GM18519 (cell line): ENCODE measurements around the gene TPM2.

Experiments
- ATAC-seq: cut with Tn5 transposase; IDR thresholded peaks from one replicate; pipeline ENCODE4 v1.9.1; 2021; ENCODE audit warnings: mild to moderate bottlenecking, moderate library complexity; ENCODE audit not compliant: unreplicated experiment, low FRiP score

The TPM2 gene

DNA sequence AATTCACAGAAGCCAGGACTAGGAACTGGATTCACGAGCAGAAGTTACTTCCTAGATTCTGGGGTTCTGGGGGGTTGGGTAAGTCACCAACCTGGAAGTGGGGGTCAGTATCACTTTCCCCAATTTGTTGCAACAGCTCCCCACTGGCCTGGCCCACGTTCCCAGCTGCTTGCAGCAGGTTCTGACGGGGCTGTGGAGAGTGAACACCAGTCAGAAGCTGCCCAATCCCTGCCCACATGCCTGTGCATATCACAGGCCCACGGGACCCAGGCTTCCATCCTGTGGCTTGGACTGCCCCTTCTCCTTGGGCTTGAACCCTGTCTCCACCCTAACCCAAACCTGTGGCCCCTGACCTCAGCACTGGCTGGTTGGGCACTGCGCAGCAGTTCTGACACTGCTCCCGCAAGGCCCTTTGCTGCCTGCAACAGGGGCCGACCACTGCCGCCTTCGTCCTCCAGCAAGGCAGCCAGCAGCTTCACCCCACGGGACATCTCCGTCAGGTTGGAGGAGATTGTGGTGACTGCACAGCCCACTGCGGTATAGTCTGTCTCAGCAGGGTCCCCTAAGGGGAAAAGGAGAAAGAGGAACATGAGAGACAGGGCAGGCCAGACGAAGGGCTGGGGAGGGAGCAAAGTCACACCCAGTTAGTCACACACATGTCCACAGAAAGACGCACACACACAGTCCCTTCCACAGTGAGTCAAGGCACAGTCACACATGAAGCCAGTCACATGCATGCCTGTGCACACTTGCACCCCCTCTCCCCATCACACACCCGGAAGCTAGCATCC, 29.2 kb upstream of the TPM2 start:
- no peak for ATAC-seq

DNA sequence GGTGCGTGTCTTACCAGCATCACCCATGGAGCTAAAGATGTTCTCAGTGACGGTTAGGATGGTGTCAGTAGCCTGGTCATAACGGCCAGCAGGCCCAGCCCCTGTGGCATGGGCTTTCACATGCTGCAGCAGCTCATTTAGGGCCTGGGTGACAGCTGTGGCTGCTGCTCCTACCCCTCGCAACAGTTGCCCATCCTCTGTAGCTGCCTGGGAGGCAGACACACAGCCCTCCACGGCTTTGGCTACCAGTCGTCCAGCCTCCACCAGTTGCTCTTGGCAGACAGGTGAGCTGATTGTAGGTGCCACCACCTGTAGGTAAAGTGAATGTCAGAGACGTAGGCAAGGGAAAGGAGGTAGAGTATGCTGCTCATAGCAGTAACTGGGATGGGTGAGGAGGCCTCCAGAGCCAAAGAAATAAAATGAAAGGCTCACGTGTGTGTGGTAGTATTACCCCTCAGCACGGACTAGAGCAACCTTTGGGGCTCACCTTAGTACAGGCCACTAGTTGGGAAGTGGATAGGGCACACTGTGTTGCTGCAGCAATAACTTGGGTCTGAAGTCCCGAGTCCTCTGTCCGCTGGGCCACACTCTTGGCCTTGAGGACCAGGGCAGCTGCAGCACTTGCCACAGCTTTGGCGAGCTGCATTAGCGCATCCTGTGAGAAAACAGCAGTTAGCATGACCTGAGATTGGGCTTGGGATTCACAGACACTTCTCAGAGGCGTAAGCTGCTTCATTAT, 27.6 kb upstream of the TPM2 start:
- ATAC-seq: no peak

DNA sequence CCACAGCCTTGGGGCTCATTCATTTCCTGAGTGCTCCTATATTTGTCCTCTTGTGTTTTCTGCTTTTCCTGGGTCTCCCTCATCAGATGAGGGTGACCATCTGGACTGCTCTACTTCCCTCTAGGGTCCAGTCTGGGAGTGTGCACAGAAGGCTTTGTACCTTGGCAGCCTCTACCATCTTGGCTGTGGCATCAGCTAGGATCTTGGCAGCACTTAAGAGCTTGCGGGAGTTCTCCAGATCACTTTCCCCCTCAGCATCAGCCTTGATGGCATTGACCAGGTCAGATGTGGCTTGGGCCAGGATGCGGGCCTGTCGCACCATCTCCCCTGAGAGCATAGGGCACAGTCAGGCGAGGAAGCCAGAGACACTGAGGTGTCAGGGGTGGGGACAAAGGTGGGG, 26.5 kb upstream of the TPM2 start:
- ATAC-seq: no peak

DNA sequence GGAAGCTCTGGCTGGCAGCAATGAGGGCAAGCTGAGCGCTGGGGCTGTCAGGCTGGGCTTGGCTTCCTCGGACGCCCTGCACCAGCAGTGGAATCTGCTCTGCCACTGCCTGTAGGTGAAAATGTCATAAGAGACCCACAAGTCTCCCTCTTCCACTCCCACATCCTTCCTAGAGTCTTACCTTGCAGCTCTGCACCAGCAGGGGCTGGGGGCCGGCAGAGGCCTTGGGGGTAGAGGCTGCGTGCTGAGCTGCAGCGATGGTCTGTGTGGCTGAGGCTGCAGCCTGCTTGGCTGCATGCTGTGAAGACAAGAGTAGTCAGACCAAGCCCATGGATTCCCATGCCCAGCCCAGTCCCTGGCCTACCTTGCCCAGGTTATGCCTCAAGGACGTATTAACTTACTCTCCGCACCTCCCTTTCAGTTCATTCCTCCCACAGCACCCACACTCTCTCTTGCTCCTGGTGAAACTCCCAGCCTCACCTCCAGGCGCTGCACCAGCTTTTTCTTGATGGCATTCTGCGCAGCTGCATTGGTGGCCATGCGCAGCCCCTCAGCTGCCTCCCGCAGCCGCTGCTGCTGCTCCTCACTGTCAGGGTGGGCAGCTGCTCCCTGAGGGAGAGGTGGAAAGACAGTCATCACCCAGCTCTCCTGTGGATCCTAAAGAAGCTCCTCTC, 25.0 kb upstream of the TPM2 start:
- ATAC-seq: no peak

DNA sequence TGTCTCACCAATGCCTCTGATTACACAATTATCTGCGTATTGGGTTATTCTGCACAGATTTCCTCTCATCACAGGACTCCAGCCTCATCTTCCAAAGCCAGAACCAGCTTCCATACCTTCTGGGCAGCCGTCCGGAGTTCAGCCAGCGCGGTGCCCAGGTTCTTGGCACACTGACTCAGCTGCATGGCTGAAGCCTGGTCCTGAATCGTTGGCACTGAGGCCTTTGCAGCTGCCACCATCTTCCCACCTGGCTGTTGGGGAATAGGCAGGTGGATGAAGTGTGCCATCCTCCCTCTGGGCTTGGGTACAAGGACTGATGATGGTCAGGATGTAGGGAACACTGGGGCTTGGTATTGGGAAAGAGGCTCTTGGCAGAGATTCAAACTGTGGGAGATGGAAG, 24.4 kb upstream of the TPM2 start:
- no peak for ATAC-seq

DNA sequence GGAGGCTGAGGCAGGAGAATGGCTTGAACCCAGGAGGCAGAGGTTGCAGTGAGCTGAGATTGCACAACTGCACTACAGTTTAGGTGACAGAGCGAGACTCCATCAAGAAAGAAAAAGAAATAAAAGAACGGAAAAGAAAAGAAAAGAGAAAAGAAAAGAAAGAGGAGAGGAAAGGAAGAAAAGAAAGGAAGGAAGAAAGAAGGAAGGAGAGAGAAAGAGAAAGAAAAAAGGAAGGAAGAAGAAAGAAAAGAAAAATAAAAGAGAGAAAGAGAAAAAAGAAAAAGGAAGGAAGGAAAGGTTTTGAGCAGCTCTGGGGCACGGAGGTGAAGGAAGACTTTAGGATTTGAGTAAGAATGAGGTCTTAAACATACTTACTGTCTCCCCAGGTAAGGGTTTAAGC, 23.9 kb upstream of the TPM2 start:
- ATAC-seq: no peak

DNA sequence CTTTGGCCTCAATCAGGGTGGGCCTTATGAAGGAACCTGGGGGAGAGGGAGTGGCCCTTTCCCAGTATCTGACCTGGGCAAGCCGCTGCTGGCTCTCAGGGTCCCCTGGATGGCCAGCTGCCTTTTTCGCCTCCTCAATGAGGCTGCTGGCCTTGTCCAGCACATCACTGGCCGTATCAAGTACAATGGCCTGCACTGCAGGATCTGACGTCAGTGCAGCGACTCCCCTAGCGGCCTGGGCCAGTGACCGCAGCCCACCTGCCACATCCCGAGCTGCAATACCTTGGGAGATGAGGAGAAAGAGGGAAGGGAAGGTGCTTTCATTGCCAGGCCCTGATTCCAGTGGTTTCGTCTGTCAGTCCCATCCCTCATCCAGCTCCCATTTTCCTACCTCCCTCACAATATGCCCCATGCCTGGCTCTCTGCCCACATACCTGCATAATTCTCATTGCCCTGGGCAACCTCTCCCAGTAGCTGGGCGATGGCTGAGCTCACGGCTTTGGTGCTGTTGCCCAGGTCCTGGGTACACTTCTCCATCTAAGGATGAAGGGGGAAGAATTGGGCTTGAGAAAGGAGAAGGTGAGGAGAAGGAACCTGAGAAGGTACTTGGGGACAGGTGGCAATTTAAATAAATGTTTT, 23.2 kb upstream of the TPM2 start:
- ATAC-seq: no peak

DNA sequence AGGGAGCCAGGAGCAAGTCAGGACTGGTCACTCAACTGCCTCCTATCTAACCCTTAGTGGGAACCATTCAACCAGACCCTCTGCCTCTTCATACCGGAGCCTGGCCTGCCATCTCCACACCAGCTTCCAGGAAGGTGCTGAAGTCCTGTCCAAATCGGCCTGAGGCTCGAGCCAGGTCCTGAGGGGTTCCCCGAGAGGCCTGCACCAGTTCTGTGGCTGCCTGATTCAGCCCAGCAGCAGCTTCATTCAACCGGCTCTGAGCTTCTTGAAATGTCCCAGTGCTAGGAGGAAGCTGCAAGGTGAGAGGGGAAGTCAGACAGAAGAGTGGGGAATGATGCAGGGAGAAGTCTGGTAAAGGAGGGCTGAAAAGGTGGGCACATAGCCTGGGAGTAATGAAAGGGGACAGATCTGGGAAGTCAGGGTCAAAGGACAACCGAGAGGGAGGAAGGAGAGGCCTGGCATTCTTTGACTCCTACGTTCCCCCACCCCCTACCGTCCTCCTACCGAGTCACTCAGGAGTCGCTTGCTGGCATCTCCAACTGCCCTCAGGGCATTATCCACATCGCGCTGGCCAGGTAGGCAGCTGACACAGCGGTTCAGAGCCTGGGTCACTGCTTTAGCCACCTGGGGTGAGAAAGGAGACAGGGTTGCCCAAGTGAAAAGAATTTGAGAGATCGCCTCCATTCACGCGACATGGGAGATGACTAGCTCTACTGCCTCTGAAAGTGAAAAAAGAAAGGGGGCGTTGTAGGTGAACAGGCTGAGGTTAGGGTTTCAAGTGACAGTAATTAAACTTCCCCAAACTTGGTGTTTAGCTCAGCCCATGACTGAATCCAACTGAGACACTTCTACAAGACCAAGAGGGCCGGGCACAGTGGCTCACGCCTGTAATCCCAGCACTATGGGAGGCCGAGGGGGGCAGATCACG, 22.0 kb upstream of the TPM2 start:
- ATAC-seq: no peak

DNA sequence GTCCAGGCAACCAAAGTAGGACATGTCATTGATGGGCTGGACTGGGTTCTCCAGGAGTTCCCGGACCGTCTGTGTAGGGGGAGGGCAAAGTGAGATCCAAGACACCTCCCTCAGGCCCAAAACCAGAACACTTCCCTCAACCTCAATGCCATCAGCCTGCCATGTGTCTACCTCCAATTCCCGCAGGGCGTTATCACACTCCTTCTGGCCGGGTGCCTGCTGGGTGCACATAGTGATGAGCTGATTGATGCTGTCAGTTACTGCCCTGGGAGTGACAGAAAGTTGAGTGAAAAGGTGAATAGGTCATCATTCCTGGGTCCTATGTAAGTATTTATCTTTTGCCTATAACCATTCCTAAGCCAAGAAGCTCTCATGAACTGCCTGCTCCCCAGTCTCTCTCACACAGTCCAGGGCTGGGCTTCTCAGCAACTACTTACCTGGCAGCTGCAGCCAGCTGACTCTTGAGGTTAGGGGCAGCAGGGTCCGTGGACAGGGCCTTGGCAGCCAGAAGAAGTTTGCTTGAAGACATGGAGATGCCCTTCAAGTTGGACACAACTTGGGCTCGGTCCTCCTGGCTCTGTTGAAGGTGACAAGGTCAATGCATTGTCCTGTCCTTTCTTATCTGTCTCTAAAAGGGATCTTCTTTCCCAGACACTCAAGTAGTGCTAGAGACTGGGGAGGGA, 21.2 kb upstream of the TPM2 start:
- ATAC-seq: no peak

DNA sequence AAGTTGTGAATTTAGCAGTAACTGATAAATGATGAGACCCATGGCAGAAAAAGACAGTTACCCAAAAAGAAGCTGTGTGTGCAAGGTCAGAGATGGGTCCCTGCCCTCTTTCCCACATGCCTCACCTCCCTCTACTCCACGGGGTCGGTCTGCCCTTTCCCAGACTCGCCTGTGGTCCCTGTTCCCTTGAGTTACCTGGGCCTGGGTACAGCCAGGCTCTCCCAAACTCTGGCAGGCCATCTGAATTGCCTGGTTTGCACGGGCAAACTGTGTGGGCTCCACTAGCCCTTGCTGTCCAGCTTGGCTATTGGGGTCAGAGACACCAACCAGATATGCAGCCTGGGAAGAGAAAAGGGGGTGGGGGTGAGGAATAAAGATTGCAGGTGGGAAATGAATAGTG, 18.4 kb upstream of the TPM2 start:
- ATAC-seq: no peak

DNA sequence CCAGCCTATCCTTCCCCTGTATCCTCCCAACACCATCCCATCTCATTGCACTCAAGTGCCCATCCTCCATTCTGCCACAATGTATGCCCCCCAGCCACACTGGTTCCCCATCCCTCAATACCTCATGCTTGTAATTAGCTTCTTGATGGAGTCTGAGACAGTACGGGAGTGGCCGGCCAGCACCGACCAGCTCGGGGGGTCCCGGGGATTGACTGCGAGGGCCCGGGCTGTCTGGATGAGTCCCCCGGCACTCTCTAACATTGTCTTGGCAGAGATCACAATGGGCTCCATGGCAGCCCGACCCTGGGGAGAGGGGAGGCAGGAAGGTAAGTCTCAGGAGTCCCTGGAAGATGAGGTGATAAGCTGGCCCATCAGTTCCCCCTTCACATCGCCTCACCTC, 17.2 kb upstream of the TPM2 start:
- ATAC-seq: no peak

DNA sequence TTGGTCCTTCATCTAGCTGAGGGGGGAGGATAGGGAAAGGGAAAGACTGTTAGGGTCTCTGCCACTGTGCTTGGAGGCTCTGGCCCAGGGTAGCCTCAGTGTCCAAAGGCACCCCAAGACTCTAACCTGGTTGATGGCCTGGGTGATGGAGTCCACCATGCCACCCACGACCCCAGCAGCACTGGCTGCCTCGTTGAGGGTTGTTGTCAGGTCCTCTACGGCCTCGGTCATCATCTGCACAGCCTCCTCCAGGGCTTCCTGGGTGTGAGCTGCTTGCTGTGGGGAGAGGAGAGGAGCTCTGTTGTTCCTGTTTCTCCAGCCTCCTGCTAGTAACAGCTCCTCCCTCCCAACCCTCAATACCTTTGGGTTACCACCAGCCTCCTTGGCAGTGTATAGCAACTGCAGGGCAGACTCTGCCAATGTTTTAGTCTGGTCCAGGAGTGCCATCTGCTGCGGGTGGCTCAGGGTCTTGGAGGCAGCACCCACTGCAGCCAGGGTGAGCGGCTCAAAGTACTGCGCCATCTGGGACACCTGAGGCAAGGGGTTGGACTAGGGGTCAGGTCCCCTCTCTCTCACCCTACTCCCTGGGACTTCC, 16.2 kb upstream of the TPM2 start:
- no peak for ATAC-seq

DNA sequence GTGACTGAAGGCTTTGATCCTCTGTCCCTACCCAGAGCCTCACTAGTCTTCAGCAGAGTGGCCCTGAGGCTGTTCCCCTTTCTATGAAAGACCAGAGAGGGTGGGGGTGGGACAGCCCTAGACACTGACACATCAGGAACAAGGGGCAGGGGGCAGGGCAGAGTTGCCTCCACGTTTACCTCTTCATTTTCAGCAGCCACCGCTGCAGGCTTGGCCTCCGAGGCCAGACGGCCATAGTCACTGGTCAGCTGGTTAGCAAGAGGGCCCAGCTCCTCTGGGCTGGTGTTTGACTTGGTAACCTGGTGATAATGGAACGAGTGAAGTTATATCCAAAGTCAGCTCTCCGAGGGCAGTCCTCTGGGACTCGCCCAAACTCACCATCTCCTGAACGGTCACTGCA, 15.6 kb upstream of the TPM2 start:
- ATAC-seq: no peak

DNA sequence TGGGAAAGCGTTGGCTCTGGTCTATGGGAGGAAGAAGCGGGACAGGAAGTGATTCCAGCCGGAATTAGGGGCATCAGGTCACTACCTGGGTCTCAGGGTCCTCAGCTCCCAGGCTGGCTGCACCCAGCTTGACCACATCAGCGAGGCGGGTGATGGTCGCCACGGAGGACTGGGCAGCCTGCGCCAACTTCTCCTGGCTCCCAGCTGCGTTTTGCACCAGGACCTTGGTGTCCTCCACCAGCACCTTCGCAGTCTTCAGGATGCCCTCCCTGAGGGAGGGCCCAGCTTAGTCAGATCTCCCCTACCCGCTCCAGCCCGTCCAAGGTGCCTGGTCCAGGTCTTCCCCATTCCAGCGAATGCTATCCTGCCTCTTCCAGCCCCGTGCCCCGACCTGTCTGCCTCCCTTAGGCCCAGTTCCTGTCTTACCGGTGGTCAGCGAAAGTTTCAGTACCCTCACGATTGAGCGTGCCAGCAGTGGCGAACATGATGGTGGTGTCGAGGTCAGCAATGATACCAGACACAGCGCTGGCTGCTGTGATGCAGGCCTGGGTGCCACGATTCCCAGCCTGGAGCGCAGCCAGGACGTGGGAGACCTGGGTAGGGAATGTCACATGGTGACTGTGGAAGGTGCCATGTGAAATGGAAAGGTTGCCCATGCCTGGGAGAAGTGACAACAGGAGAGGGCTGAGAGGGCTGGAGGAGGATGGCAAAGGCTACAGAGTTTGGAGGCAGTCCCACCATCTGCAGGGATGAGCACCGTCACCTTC, 14.4 kb upstream of the TPM2 start:
- no peak for ATAC-seq

DNA sequence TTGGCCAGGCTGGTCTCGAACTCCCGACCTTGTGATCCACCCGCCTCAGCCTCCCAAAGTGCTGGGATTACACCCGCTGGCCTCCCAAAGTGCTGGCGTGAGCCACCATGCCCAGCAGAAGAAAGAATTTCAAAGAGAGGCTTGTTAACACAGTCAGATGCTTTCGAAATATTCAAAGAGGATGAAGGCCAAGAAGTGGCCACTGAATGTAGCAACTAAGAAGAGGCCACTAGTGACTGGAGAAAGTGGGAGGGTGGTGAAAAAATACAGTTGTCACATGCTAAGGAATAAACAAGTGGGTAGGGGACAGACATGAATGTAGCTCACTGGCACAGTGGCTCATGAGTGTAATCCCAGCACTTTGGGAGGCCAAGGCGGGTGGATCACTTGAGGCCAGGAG, 13.0 kb upstream of the TPM2 start:
- ATAC-seq: no peak

DNA sequence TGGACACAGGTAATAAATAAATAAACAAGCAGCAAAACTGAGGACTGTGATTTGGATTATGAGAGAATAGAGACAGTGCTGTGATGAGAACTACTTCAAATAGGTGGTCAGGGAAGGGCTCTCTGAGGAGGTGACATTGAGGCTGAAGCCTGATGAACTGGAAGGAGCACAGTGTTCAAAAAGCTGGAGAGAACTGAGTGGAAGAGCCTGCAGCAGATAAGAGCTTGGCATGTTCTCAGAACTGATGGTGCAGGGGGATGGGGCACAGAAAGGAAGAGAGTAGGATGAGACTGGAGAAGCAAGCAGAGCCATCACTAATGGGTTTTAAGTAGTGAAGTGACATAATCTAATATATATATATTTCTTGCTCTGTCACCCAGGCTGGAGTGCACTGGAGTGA, 11.2 kb upstream of the TPM2 start:
- no peak for ATAC-seq

DNA sequence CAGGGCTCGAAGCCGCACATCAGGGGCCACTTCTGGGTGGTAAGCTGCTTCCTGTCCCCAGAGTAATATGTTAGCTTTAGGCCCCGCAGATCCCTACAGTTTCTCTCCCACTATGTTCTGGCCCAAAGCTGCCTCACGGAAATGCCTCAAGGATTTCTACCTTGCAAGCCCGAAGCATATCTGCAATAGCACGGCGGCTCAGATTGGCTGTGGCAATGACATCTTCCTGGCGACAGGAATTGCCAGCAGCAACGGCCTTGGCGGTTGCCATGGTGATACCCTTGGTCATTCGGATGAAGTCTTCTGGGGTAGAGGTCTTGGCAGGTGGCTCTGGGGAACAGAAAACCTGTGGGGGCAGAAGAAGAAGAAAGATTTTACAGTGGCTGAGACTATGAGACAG, 10.3 kb upstream of the TPM2 start:
- ATAC-seq: no peak

DNA sequence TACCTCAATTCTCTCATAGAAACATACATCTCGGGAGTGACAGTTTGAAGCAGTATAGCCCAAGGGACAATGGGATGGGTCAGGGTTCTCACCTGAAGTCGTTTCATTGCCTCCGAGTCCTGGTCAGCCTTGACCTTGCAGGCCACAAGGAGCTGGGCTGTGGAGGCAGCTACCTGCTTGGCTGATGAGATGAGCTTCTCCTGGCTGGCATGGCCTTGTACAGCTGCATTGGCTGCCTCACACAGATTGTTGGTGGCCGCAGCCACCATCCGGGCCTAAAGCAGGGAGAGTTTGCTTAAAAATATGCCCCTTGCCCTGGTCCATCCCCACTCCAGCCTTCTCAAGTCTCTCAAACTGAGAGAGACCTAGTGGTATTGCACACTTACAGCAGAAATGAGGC, 8.5 kb upstream of the TPM2 start:
- ATAC-seq: no peak
